HEK293 (cell line): Measurements from ENCODE around the gene PPOX.

Experiments
- KLF17 ChIP-seq: fragments of 450-650 bp; formaldehyde crosslinking; IDR thresholded peaks from 2 replicates; pipeline ENCODE4 v1.5.1; 2016; ENCODE audit warnings: missing biosample characterization, missing genetic modification characterization
- SALL2 ChIP-seq: fragments of 450-650 bp; formaldehyde crosslinking; IDR thresholded peaks from 2 replicates; pipeline ENCODE4 v1.5.0; 2017; ENCODE audit warnings: missing biosample characterization, mild to moderate bottlenecking, missing genetic modification characterization, borderline replicate concordance
- TCF7L2 ChIP-seq: IDR thresholded peaks from 2 replicates; pipeline ENCODE4 v1.6.1; 2011; ENCODE audit warnings: low read depth, mild to moderate bottlenecking, inconsistent platforms, low read length, moderate library complexity, borderline replicate concordance
- TRIM28 ChIP-seq: IDR thresholded peaks from 2 replicates; pipeline ENCODE4 v1.6.1; 2011; ENCODE audit warnings: low read length, control low read depth, borderline replicate concordance
- ZBTB8A ChIP-seq: fragments of 450-650 bp; formaldehyde crosslinking; IDR thresholded peaks from 2 replicates; pipeline ENCODE4 v1.5.1; 2016; ENCODE audit warnings: missing biosample characterization, missing genetic modification characterization
- ZFHX2 ChIP-seq: fragments of 450-650 bp; formaldehyde crosslinking; conservative IDR thresholded peaks from 2 replicates; pipeline ENCODE4 v1.5.1; 2016; ENCODE audit warnings: missing biosample characterization, missing genetic modification characterization
- ZFP41 ChIP-seq: fragments of 450-650 bp; formaldehyde crosslinking; IDR thresholded peaks from 2 replicates; pipeline ENCODE4 v1.5.1; 2016; ENCODE audit warnings: missing biosample characterization, missing genetic modification characterization, borderline replicate concordance
- ZNF112 ChIP-seq: fragments of 450-650 bp; formaldehyde crosslinking; IDR thresholded peaks from 2 replicates; pipeline ENCODE4 v1.5.0; 2017; ENCODE audit warnings: missing biosample characterization, missing genetic modification characterization
- ZNF121 ChIP-seq: fragments of 450-650 bp; formaldehyde crosslinking; IDR thresholded peaks from 2 replicates; pipeline ENCODE4 v1.5.1; 2016; ENCODE audit warnings: missing biosample characterization, missing genetic modification characterization
- ZNF174 ChIP-seq: fragments of 450-650 bp; formaldehyde crosslinking; IDR thresholded peaks from 2 replicates; pipeline ENCODE4 v1.5.0; 2017; ENCODE audit warnings: missing biosample characterization, mild to moderate bottlenecking, missing genetic modification characterization
- ZNF221 ChIP-seq: fragments of 450-650 bp; formaldehyde crosslinking; IDR thresholded peaks from 2 replicates; pipeline ENCODE4 v1.5.1; 2017; ENCODE audit warnings: missing biosample characterization, missing genetic modification characterization, borderline replicate concordance
- ZNF398 ChIP-seq: fragments of 450-650 bp; formaldehyde crosslinking; IDR thresholded peaks from 2 replicates; pipeline ENCODE4 v1.5.1; 2017; ENCODE audit warnings: missing biosample characterization, missing genetic modification characterization
- ZNF514 ChIP-seq: fragments of 450-650 bp; formaldehyde crosslinking; IDR thresholded peaks from 2 replicates; pipeline ENCODE4 v1.5.1; 2016; ENCODE audit warnings: missing biosample characterization, missing genetic modification characterization
- ZNF544 ChIP-seq: fragments of 450-650 bp; formaldehyde crosslinking; IDR thresholded peaks from 2 replicates; pipeline ENCODE4 v1.5.0; 2017; ENCODE audit warnings: missing biosample characterization, missing genetic modification characterization
- ZNF561 ChIP-seq: fragments of 450-650 bp; IDR thresholded peaks from 2 replicates; pipeline ENCODE4 v1.5.1; 2018; ENCODE audit warnings: missing biosample characterization, missing genetic modification characterization, borderline replicate concordance
- ZNF660 ChIP-seq: fragments of 450-650 bp; IDR thresholded peaks from 2 replicates; pipeline ENCODE4 v1.5.1; 2018; ENCODE audit warnings: missing biosample characterization, mild to moderate bottlenecking, missing genetic modification characterization
- ZNF707 ChIP-seq: fragments of 450-650 bp; formaldehyde crosslinking; IDR thresholded peaks from 2 replicates; pipeline ENCODE4 v1.5.1; 2016; ENCODE audit warnings: missing biosample characterization, missing genetic modification characterization
- ZNF777 ChIP-seq: fragments of 450-650 bp; formaldehyde crosslinking; IDR thresholded peaks from 2 replicates; pipeline ENCODE4 v1.5.1; 2017; ENCODE audit warnings: missing biosample characterization, missing genetic modification characterization, borderline replicate concordance
- ZNF830 ChIP-seq: fragments of 450-650 bp; IDR thresholded peaks from 2 replicates; pipeline ENCODE4 v1.5.0; 2018; ENCODE audit warnings: missing biosample characterization, missing genetic modification characterization, low read depth, mild to moderate bottlenecking, moderate library complexity
- ZSCAN23 ChIP-seq: fragments of 450-650 bp; formaldehyde crosslinking; IDR thresholded peaks from 2 replicates; pipeline ENCODE4 v1.5.1; 2016; ENCODE audit warnings: missing biosample characterization, missing genetic modification characterization
- TF ChIP-seq, protein P1 (sequence below): fragments of 450-650 bp; formaldehyde crosslinking; IDR thresholded peaks from 2 replicates; pipeline ENCODE4 v1.5.1; 2017; ENCODE audit warnings: missing biosample characterization, missing genetic modification characterization
- TF ChIP-seq, protein P2 (sequence below): fragments of 450-650 bp; formaldehyde crosslinking; IDR thresholded peaks from 2 replicates; pipeline ENCODE4 v1.5.1; 2016; ENCODE audit warnings: missing biosample characterization, missing genetic modification characterization
- TF ChIP-seq, protein P3 (sequence below): fragments of 450-650 bp; formaldehyde crosslinking; IDR thresholded peaks from 2 replicates; pipeline ENCODE4 v1.5.1; 2016; ENCODE audit warnings: missing biosample characterization, missing genetic modification characterization
- TF ChIP-seq, protein P4 (sequence below): fragments of 450-650 bp; formaldehyde crosslinking; IDR thresholded peaks from 2 replicates; pipeline ENCODE4 v1.5.1; 2016; ENCODE audit warnings: missing biosample characterization, missing genetic modification characterization
- TF ChIP-seq, protein P5 (sequence below): fragments of 450-650 bp; formaldehyde crosslinking; IDR thresholded peaks from 2 replicates; pipeline ENCODE4 v1.5.1; 2016; ENCODE audit warnings: missing biosample characterization, missing genetic modification characterization

PPOX gene

DNA sequence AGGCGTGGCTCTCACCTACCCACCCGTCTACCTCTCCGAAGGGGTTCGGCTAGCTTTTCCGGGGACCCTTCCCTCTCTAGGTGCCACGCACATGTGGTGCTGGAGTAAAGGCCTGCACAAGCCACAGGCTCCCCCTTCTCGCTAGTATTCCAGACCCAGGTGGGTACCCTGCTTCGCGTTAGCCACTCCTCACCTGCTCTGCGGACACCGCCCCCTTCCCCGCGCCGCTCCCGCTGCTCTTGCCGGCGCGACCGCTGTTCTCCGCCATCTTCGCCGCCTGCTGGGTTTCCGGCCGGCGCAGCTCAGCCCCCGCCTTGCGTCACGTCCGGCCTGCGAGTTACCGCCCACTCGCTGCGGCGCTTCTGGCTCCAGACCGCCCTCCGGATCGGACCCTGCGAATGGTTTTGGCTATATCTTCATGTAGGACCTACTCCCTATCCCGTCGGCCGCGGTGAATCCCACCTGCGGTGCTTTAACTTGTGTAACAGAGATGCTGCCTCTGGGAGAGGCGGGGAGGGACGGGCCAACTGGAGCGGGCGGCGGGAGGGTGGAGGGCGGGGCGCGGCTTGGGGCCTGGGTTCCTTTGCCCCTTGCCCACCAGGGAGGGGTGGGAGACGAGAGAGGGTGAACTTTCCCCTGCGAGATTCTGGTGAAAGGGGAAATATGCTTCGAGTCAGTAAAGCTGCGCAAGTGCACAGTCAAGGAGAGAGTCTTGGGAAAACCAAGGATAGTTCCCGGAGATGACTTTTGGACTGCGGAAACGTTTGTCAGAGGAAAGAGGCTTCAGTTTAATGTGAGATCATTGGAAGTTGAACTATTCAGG, 48.3 kb upstream of the PPOX start, which contains the start of the genes NIT1 and PFDN2 (continued):
- TF ChIP-seq ZNF707 (tag by site-specific recombination), result no peak
- TF ChIP-seq ZNF514 (tag by site-specific recombination), result no peak
- TF ChIP-seq, protein P1, sequence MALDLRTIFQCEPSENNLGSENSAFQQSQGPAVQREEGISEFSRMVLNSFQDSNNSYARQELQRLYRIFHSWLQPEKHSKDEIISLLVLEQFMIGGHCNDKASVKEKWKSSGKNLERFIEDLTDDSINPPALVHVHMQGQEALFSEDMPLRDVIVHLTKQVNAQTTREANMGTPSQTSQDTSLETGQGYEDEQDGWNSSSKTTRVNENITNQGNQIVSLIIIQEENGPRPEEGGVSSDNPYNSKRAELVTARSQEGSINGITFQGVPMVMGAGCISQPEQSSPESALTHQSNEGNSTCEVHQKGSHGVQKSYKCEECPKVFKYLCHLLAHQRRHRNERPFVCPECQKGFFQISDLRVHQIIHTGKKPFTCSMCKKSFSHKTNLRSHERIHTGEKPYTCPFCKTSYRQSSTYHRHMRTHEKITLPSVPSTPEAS, result no peak
- TF ChIP-seq ZNF544 (tag by site-specific recombination), result no peak
- peak; percentile 54 for TF ChIP-seq ZNF660 (tag by site-specific recombination)
- TF ChIP-seq ZNF561 (tag by site-specific recombination), result no peak
- TF ChIP-seq ZNF121, result no peak
- TF ChIP-seq ZFHX2 (tag by site-specific recombination), result peak; percentile 94
- TF ChIP-seq ZBTB8A (tag by site-specific recombination), result no peak; the same call in 1 of the 2 replicates
- no peak for TF ChIP-seq TRIM28
- TF ChIP-seq ZNF830 (tag by site-specific recombination), result no peak
- TF ChIP-seq, protein P2, sequence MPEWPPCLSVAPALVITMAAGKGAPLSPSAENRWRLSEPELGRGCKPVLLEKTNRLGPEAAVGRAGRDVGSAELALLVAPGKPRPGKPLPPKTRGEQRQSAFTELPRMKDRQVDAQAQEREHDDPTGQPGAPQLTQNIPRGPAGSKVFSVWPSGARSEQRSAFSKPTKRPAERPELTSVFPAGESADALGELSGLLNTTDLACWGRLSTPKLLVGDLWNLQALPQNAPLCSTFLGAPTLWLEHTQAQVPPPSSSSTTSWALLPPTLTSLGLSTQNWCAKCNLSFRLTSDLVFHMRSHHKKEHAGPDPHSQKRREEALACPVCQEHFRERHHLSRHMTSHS (tag by site-specific recombination), result no peak
- TF ChIP-seq ZNF398, result no peak; the same call in 1 of the 2 replicates
- TF ChIP-seq ZNF777, result no peak
- 0 out of 2 replicates have a peak, but pooled peaks have one; percentile 20 for TF ChIP-seq ZSCAN23
- TF ChIP-seq, protein P3, sequence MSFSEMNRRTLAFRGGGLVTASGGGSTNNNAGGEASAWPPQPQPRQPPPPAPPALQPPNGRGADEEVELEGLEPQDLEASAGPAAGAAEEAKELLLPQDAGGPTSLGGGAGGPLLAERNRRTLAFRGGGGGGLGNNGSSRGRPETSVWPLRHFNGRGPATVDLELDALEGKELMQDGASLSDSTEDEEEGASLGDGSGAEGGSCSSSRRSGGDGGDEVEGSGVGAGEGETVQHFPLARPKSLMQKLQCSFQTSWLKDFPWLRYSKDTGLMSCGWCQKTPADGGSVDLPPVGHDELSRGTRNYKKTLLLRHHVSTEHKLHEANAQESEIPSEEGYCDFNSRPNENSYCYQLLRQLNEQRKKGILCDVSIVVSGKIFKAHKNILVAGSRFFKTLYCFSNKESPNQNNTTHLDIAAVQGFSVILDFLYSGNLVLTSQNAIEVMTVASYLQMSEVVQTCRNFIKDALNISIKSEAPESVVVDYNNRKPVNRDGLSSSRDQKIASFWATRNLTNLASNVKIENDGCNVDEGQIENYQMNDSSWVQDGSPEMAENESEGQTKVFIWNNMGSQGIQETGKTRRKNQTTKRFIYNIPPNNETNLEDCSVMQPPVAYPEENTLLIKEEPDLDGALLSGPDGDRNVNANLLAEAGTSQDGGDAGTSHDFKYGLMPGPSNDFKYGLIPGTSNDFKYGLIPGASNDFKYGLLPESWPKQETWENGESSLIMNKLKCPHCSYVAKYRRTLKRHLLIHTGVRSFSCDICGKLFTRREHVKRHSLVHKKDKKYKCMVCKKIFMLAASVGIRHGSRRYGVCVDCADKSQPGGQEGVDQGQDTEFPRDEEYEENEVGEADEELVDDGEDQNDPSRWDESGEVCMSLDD (tag by site-specific recombination), result peak; percentile 84
- TF ChIP-seq, protein P4, sequence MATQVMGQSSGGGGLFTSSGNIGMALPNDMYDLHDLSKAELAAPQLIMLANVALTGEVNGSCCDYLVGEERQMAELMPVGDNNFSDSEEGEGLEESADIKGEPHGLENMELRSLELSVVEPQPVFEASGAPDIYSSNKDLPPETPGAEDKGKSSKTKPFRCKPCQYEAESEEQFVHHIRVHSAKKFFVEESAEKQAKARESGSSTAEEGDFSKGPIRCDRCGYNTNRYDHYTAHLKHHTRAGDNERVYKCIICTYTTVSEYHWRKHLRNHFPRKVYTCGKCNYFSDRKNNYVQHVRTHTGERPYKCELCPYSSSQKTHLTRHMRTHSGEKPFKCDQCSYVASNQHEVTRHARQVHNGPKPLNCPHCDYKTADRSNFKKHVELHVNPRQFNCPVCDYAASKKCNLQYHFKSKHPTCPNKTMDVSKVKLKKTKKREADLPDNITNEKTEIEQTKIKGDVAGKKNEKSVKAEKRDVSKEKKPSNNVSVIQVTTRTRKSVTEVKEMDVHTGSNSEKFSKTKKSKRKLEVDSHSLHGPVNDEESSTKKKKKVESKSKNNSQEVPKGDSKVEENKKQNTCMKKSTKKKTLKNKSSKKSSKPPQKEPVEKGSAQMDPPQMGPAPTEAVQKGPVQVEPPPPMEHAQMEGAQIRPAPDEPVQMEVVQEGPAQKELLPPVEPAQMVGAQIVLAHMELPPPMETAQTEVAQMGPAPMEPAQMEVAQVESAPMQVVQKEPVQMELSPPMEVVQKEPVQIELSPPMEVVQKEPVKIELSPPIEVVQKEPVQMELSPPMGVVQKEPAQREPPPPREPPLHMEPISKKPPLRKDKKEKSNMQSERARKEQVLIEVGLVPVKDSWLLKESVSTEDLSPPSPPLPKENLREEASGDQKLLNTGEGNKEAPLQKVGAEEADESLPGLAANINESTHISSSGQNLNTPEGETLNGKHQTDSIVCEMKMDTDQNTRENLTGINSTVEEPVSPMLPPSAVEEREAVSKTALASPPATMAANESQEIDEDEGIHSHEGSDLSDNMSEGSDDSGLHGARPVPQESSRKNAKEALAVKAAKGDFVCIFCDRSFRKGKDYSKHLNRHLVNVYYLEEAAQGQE (tag by site-specific recombination), result no peak; the same call in 1 of the 2 replicates
- TF ChIP-seq, protein P5, sequence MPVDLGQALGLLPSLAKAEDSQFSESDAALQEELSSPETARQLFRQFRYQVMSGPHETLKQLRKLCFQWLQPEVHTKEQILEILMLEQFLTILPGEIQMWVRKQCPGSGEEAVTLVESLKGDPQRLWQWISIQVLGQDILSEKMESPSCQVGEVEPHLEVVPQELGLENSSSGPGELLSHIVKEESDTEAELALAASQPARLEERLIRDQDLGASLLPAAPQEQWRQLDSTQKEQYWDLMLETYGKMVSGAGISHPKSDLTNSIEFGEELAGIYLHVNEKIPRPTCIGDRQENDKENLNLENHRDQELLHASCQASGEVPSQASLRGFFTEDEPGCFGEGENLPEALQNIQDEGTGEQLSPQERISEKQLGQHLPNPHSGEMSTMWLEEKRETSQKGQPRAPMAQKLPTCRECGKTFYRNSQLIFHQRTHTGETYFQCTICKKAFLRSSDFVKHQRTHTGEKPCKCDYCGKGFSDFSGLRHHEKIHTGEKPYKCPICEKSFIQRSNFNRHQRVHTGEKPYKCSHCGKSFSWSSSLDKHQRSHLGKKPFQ (tag by site-specific recombination), result no peak
- TF ChIP-seq TCF7L2, result no peak
- no peak for TF ChIP-seq ZFP41 (tag by site-specific recombination)
- no peak for TF ChIP-seq SALL2
- TF ChIP-seq ZNF221 (tag by site-specific recombination), result no peak
- TF ChIP-seq ZNF112 (tag by site-specific recombination), result no peak
- peak; percentile 69; the same call in 1 of the 2 replicates for TF ChIP-seq KLF17 (tag by site-specific recombination)
- TF ChIP-seq ZNF174 (tag by site-specific recombination), result no peak
